ENCODE measurements around the gene ANTXR2. TPM values are rescaled to one million over a fixed set of nuclear protein-coding genes. Genes with fewer than 3 reads are reported as not detected.

The ANTXR2 gene
- total RNA-seq, 4 donors from 2014 or later, result 136 to 215 (median 183) TPM

DNA sequence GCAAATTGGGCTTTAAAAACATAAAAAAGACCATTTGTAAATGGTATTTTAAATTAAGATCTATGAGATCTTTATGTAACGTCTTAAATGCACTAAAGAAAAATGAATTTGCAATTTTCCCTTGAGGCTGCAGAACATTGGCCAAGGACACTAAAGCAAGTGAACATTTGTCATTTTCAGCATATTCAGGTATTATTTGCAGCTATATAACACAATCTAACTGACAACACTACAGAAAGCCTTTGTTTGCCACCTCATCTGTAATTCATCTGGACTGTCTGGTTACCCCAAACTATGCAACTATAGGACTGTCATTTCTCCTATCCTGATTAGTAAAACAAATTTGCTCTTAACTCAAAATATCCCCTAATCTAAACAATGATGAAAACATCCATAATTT is 74.8 kb downstream of the ANTXR2 start:
- TF ChIP-seq, protein P1, sequence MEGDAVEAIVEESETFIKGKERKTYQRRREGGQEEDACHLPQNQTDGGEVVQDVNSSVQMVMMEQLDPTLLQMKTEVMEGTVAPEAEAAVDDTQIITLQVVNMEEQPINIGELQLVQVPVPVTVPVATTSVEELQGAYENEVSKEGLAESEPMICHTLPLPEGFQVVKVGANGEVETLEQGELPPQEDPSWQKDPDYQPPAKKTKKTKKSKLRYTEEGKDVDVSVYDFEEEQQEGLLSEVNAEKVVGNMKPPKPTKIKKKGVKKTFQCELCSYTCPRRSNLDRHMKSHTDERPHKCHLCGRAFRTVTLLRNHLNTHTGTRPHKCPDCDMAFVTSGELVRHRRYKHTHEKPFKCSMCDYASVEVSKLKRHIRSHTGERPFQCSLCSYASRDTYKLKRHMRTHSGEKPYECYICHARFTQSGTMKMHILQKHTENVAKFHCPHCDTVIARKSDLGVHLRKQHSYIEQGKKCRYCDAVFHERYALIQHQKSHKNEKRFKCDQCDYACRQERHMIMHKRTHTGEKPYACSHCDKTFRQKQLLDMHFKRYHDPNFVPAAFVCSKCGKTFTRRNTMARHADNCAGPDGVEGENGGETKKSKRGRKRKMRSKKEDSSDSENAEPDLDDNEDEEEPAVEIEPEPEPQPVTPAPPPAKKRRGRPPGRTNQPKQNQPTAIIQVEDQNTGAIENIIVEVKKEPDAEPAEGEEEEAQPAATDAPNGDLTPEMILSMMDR (IDR thresholded peaks at IDR 0.05; ENCODE audit: low read depth), result no peak

DNA sequence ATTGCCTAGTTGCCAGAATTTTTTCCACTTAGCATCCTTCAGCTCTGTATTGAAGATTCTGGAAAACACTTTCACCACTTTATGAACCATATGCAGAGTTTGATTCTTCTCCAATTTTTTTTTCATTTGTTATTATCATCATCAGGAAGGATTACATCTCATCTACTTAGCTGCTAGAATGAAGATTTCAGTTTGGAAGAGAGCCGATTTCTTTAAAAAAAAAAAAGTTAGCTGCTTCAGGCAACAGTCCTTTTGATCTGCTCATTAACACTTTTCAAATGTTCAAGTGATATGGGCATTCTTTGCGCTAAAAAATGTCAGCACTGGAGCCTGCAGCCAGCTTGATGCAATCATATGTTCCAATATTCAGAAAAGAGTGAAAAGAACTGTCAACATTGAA is 76.2 kb downstream of the ANTXR2 start:
- TF ChIP-seq, protein P1 (IDR thresholded peaks at IDR 0.05; ENCODE audit: low read depth), result no peak

DNA sequence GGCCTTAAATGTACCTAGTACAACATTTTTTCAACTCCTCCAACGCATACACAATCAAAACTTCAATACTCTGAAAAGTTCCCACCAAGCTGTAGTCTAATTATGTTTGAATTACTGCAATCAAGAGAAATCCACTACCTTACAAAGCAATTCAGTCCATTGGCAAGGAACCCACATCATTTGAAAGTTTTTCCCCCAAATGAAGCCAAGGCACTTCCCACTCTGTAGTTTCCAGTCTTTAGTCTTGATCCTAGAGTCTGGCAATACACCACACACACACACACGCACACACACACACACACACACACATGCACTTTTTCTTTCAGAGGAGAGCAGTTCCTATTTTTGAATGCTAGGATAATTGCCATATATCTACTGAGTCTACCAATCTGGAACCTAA is 79.6 kb downstream of the ANTXR2 start:
- TF ChIP-seq, protein P1 (IDR thresholded peaks at IDR 0.05; ENCODE audit: low read depth), result no peak

DNA sequence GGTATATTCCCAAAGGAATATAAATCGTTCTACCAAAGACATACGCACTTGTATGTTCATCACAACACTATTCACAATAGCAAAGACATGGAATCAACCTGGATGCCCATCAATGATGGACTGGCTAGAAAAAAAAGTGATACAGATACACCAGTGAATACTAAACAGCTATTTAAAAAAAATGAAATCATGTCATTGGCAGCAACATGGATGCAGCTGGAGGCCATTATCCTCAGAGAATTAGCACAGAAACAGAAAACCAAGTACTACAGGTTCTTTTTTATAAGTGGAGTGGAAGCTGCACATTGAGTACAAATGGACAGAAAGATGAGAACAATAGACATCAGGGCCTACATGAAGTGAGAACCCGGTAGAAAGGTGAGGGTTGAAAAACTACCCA is 81.4 kb downstream of the ANTXR2 start:
- TF ChIP-seq, protein P1 (IDR thresholded peaks at IDR 0.05; ENCODE audit: low read depth), result no peak

DNA sequence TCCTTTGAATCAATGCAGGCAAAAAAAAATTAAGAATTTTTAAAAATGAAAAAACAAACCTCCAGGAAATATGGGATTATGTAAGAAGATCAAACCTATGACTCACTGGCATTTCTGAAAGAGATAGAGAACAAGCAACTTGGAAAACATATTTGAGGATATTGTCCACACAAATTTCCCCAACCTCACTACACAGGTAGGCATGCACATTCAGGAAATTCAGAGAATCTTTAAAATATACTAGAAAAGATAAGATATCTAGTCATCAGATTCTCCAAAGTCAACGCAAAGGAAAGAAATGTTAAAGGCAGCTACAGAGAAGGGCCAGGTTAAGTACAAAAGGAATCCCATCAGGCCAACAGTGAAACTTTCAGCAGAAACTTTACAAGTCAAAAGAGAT is 85.6 kb downstream of the ANTXR2 start:
- TF ChIP-seq, protein P1 (IDR thresholded peaks at IDR 0.05; ENCODE audit: low read depth), result no peak

DNA sequence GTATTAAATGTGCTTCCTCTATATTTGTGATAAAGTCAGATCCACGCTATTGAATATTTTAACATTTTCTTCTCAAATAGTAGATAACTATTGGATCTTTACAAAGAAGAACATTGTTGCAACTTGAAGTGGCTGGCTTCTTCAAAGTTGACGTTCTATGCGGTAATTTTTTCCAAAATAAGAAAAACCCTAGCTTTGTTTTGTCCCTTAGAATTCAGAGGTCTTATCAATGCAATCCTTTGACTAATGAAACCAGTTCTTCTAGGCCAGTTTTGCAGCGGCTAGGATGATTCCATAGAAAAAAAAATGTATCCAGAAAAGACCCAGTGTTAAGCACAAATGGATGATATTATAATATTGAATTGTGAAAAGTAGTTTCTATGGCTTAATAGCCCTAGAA is 89.6 kb downstream of the ANTXR2 start:
- TF ChIP-seq, protein P1 (IDR thresholded peaks at IDR 0.05; ENCODE audit: low read depth), result no peak

DNA sequence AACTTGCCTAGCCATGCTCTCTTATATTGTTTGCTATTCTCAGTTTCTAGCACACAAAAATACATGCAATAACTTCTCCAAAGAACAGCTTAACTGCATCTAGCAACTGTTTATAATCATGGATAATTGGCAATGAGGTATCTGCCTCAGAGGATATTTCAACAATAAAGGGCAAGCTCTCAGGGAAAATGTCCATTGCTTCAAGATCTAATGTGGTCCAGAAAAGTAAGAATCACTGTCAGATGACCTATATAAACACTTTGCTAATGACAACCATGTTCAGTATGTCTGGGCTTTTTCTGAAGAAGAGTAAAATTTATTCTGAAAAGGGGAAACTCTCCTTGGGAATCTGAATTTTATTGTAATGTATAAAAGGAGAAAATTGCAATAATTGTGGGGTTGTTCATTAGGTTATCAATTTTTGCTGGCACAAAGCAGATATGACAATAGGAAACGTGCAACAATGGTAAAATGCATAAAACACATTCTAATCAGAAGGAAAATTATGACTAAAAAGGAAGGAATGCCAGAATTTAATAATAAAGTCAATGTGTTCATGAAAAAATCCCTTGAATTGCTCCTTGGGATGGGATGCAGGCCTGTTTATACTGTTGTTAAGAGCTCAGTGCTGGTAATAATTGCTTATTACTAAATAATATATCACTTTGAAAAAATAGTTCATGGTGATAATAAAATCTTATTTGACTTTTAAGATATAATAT is 90.3 kb downstream of the ANTXR2 start:
- TF ChIP-seq, protein P1 (IDR thresholded peaks at IDR 0.05; ENCODE audit: low read depth), result no peak

Measured in subcutaneous adipose tissue (tissue), 4 donors.